HCT116 (cell line): ENCODE results near the gene CD248.

Experiments used
- CTCF ChIP-seq, 3 experiments: fragments of 200-600 bp in 1 of 3; sonication (generic) in 1 of 3; IDR thresholded peaks in 2 of 3; conservative IDR thresholded peaks in 1 of 3; 2 replicates each; pipeline ENCODE4 v1.5.1; 2012 to 2017; ENCODE audit warnings: low read depth in 2 of 3, low read length in 2 of 3, antibody characterized with exemption in 1 of 3, borderline replicate concordance in 1 of 3, control low read depth in 1 of 3, mild to moderate bottlenecking in 1 of 3, mixed read lengths in 1 of 3, mixed run types in 1 of 3, moderate library complexity in 1 of 3; ENCODE audit not compliant: insufficient read depth in 1 of 3
- EZH2 ChIP-seq: fragments of 200-600 bp; sonication (generic); IDR thresholded peaks from 2 replicates; pipeline ENCODE4 v1.6.1; 2017; ENCODE audit warnings: antibody characterized with exemption, mixed run types
- EZH2phosphoT487 ChIP-seq: fragments of 200-600 bp; IDR thresholded peaks from 2 replicates; pipeline ENCODE4 v1.6.1; 2018; ENCODE audit warnings: antibody characterized with exemption, borderline replicate concordance
- MAX ChIP-seq: IDR thresholded peaks from 2 replicates; pipeline ENCODE4 v1.6.1; 2012
- POLR2A ChIP-seq: IDR thresholded peaks from 2 replicates; pipeline ENCODE4 v1.7.0; 2011; ENCODE audit warnings: borderline replicate concordance; ENCODE audit not compliant: insufficient read depth, insufficient read length; ENCODE audit errors: extremely low read depth
- POLR2AphosphoS5 ChIP-seq: IDR thresholded peaks from 2 replicates; pipeline ENCODE4 v1.6.1; 2011; ENCODE audit warnings: mild to moderate bottlenecking, low read depth, low read length, moderate library complexity
- REST ChIP-seq: IDR thresholded peaks from 2 replicates; pipeline ENCODE4 v1.6.1; 2012; ENCODE audit warnings: low read depth
- SP1 ChIP-seq: IDR thresholded peaks from 2 replicates; pipeline ENCODE4 v1.6.1; 2012; ENCODE audit warnings: low read depth
- YY1 ChIP-seq: IDR thresholded peaks from 2 replicates; pipeline ENCODE4 v1.6.1; 2011; ENCODE audit warnings: low read length, low read depth, moderate library complexity, mild to moderate bottlenecking; ENCODE audit not compliant: insufficient replicate concordance; ENCODE audit errors: extremely low read depth
- ZBTB33 ChIP-seq: IDR thresholded peaks from 2 replicates; pipeline ENCODE4 v1.6.1; 2011; ENCODE audit warnings: mild to moderate bottlenecking, low read length, moderate library complexity; ENCODE audit not compliant: insufficient replicate concordance; ENCODE audit errors: extremely low read depth

- TF ChIP-seq EZH2 (no peak), EZH2phosphoT487 (no peak), SP1 (no peak), MAX (no peak), CTCF (IDR thresholded peaks at IDR 0.05 in 2 of 3, conservative IDR thresholded peaks at IDR 0.05 in 1 of 3; ENCODE audit: borderline replicate concordance in 1 of 3, insufficient read depth in 1 of 3, low read depth in 2 of 3, low read length in 2 of 3) (no peak), REST (no peak), POLR2A (no peak), POLR2AphosphoS5 (no peak), YY1 (no peak), ZBTB33 (no peak)
These were observed 31.4 kb downstream of the CD248 start for GRCh38 chr11:66285250-66285947.
